Epithelial cell of prostate (primary cell): Measurements from ENCODE around the gene ERVFRD-1.

Source experiments
- DNase-seq: peaks from one replicate; pipeline ENCODE4 v3.0.0-alpha.2; 2011; ENCODE audit warnings: low read depth, low spot score
- H3K27ac ChIP-seq: fragments of 450-650 bp; 2 replicates; pipeline ENCODE4 v1.5.1; 2017; ENCODE audit warnings: mild to moderate bottlenecking

ERVFRD-1 gene

GRCh38 chr6:11056871-11057270 lies 54.7 kb downstream of the ERVFRD-1 start:
- no peak overlapping the region for H3K27ac ChIP-seq
- DNase-seq: no peak

DNA sequence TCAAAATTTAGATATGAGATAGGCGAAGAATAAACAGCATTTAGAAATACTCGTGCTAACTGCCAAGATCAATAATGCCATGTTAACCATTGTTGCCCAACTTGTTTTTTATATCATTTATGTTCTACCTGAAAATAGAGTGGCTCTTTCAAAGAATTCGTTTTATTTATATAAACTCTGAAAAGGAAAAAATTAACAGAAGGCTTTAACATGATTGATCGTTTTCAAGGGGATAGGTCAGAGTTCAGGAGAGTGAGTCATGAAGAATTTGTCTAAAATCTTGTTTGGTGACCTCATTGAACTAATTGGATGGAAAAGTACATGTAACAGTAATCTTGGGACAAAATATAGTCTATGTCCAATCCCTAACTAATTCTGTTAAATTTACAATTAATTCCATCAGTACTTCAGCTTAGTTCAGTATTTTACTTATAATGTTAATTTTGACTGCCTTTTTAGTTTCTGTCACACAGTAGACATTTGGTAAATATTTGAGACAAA lies 56.3 kb downstream of the ERVFRD-1 start:
- DNase-seq: no peak
- H3K27ac ChIP-seq: no peak overlapping the region

DNA sequence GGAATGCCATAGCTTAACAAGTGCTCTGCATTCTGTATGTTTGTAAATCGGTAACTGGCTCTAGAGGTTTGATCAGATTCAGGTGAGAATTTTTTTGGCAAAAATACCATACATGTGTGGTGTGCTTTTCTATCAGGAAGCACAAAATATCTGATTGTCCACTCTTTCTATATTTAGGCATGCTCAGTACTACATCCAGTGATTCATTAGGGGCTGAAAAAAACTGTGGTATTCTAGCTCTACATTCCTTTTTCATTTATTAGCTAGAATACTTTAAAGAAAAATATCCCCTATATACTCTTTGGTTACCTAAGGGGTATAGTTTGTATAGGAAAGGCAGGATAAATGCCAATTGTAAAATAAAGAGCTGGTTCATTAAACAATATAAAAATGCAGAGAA lies 56.8 kb downstream of the ERVFRD-1 start:
- DNase-seq: no peak

DNA sequence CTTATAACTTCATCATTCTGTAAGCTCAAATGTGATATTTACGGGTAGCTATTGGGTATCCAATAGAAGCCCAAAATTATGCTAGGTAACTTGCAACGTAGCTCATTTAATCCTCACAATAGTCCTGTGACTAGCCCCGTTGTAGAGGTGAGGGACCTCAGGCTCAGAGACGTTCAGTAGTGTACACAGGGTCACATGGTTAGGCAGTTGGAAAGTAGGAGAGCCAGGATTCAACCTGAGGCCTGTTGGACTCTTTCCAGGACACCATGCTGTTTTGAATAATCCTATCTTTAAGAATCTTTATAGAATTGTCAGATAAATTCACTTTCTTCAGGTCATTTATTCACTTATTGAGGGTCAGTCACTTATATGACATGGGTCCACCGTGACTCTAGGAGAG lies 58.2 kb downstream of the ERVFRD-1 start:
- DNase-seq: no peak
- no peak overlapping the region for H3K27ac ChIP-seq

More for the DNA sequence above, 56.8 kb downstream of the ERVFRD-1 start:
- H3K27ac ChIP-seq: no peak overlapping the region
